ENCODE results near the gene C16orf54. TPM values are rescaled to one million over a fixed set of nuclear protein-coding genes. Genes with fewer than 3 reads are reported as not detected.
"Not testable (repeated sequence)": the region's sequence is repeated elsewhere in the genome, so short reads cannot be mapped to it uniquely, and the experiment has no call there.

Gene C16orf54
- total RNA-seq, 1 donor, result not detected

GRCh38 chr16:29714396-29714795, 31.4 kb downstream of the C16orf54 start:
- no peak overlapping the region for H3K4me3 ChIP-seq (ENCODE audit: low read depth, low read length)
- no peak for TF ChIP-seq CTCF (IDR thresholded peaks at IDR 0.05; ENCODE audit: insufficient read depth, low read length)
- no peak for DNase-seq (ENCODE audit: low read depth)

DNA sequence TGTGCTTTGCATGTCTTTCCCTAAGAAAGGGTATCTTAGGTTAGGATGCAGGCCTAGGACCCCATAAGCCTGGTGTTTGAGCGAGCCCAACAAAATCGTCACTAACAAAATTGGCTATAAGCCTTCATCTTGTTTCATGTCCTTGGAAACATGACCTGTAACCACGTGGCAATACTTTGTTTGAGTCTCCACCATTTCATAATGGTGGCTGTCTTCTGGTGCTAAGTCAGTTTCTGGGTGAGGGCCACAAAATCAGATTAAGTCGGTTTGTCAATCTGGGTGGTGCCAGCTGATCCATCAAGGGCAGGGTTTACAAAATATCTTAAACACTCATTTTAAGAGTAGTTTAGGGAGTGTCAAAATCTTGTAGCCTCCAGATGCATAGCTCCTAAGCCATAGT, 33.0 kb downstream of the C16orf54 start:
- DNase-seq (ENCODE audit: low read depth), result no peak

GRCh38 chr16:29710227-29711219, 35.3 kb downstream of the C16orf54 start:
- TF ChIP-seq CTCF (IDR thresholded peaks at IDR 0.05; ENCODE audit: insufficient read depth, low read length), result peak; percentile 60
- no peak overlapping the region for H3K4me3 ChIP-seq (ENCODE audit: low read depth, low read length)
- DNase-seq (ENCODE audit: low read depth), result peak; percentile 82

More for the DNA sequence above, 33.0 kb downstream of the C16orf54 start:
- H3K4me3 ChIP-seq (ENCODE audit: low read depth, low read length), result no peak overlapping the region
- TF ChIP-seq CTCF (IDR thresholded peaks at IDR 0.05; ENCODE audit: insufficient read depth, low read length), result no peak

GRCh38 chr16:29709657-29710056, 36.1 kb downstream of the C16orf54 start:
- DNase-seq (ENCODE audit: low read depth); H3K4me3 ChIP-seq (ENCODE audit: low read depth, low read length): not testable (repeated sequence)

DNA sequence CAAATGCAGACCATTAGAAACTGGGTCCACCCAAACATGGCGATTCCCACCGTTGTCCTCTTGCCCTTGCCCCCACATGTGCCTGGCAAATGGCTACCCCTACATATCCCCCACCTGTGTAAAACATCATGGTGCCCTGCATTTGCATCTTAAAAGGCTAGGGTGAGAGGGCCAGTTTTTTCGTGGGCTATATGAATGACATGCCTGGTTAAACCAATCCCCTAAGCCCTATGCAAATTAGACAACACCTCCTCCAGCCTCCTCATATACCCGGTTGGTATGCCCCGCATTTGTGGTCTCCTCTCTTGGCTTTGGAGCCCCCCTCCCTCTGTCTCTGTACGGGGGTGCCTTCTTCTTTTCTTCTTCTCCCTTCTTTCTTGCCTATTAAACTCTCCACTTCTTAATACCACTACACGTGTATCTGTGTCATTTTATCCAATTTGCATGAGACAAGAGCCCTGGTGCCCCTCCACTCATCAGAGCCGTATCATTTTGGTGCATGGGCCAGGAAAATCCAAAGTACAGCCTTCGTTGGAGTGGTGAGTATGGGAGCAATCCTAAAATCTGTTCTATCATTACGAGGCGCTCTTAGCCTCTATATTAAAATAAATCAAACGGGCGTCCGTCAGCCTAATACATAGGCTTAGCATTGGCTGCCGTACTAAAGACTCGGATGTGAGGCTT, 36.7 kb downstream of the C16orf54 start:
- TF ChIP-seq CTCF (IDR thresholded peaks at IDR 0.05; ENCODE audit: insufficient read depth, low read length), result no peak
- no peak for DNase-seq (ENCODE audit: low read depth)
- no peak overlapping the region for H3K4me3 ChIP-seq (ENCODE audit: low read depth, low read length)

GRCh38 chr16:29707160-29707559, 38.6 kb downstream of the C16orf54 start:
- DNase-seq (ENCODE audit: low read depth); H3K4me3 ChIP-seq (ENCODE audit: low read depth, low read length): not testable (repeated sequence)

DNA sequence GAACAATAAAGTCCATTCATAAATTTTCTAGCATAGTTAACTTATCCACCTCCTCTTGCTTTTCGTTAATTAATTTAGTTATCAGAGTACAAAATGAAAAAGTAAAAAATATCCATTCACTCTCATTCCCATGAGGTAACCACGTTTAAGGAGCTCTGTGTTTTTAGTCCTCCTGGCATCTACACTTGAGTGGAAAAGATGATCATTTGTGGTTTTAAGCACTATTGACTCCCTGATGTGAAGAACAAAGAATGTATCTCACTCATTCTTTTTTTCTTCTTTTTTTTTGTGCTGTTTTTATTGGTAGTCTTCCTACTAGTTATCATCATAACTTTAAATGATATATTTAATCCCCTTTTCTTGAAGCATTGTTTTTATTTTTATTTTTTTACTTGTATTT, 40.8 kb downstream of the C16orf54 start:
- no peak overlapping the region for H3K4me3 ChIP-seq (ENCODE audit: low read depth, low read length)
- DNase-seq (ENCODE audit: low read depth), result no peak
- no peak for TF ChIP-seq CTCF (IDR thresholded peaks at IDR 0.05; ENCODE audit: insufficient read depth, low read length)

Data from fibroblast of the aortic adventitia (primary cell).